Cerebellar cortex (tissue), 1 donor: ENCODE data around the gene ACTL10.
"Not testable (repeated sequence)": the region's sequence is repeated elsewhere in the genome, so short reads cannot be mapped to it uniquely, and the experiment has no call there.

Experiments used
- DNase-seq: peaks from one replicate; pipeline ENCODE4 v3.0.0-alpha.2; 2015; ENCODE audit warnings: low spot score

ACTL10 gene

GRCh38 chr20:33666293-33667244 lies at the start of gene ACTL10:
TSS of gene ACTL10 (plus strand) at chr20:33666943. CDS start at chr20:33667498, 555 bp downstream.
- peak; percentile 73 for DNase-seq

- no peak for DNase-seq
Observed at GRCh38 chr20:33621717-33622400, 44.9 kb upstream of the ACTL10 start.

- no peak for DNase-seq
Observed at GRCh38 chr20:33622705-33623365, 43.9 kb upstream of the ACTL10 start.

GRCh38 chr20:33624399-33624798 lies 42.3 kb upstream of the ACTL10 start:
- no peak for DNase-seq

GRCh38 chr20:33626190-33626589 lies 40.6 kb upstream of the ACTL10 start:
- DNase-seq = no peak

GRCh38 chr20:33627577-33628216 lies 39.0 kb upstream of the ACTL10 start:
- no peak for DNase-seq

- DNase-seq = no peak
Observed at GRCh38 chr20:33629533-33629932, 37.2 kb upstream of the ACTL10 start.

- no peak for DNase-seq
Observed at GRCh38 chr20:33629979-33630378, 36.8 kb upstream of the ACTL10 start.

- no peak for DNase-seq
Observed at GRCh38 chr20:33630507-33630906, 36.2 kb upstream of the ACTL10 start.

GRCh38 chr20:33631910-33632309 lies 34.8 kb upstream of the ACTL10 start:
- DNase-seq = not testable (repeated sequence)

- no peak for DNase-seq
Observed at GRCh38 chr20:33635341-33635740, 31.4 kb upstream of the ACTL10 start.

- DNase-seq = no peak
Observed at GRCh38 chr20:33636776-33637175, 30.0 kb upstream of the ACTL10 start.

GRCh38 chr20:33640287-33640686 lies 26.5 kb upstream of the ACTL10 start:
- DNase-seq = no peak

- DNase-seq = no peak
Observed at GRCh38 chr20:33644313-33645071, 22.3 kb upstream of the ACTL10 start.

- no peak for DNase-seq
Observed at GRCh38 chr20:33645072-33645358, 21.7 kb upstream of the ACTL10 start.

GRCh38 chr20:33645396-33645795 lies 21.3 kb upstream of the ACTL10 start:
- no peak for DNase-seq

- DNase-seq = no peak
Observed at GRCh38 chr20:33646191-33646590, 20.6 kb upstream of the ACTL10 start.

GRCh38 chr20:33646959-33647602 lies 19.7 kb upstream of the ACTL10 start:
- DNase-seq = not testable (repeated sequence)

- DNase-seq = no peak
Observed at GRCh38 chr20:33647603-33648395, 18.9 kb upstream of the ACTL10 start.

- DNase-seq = no peak
Observed at GRCh38 chr20:33648396-33649004, 18.2 kb upstream of the ACTL10 start.
